Natural killer cell (primary cell): ENCODE results near the gene ARL15. TPM values are rescaled to one million over a fixed set of nuclear protein-coding genes. Genes with fewer than 3 reads are reported as not detected.

Source experiments
- ATAC-seq, 3 donors: fragments of 150-1000 bp in 2 of 3; fragments of 200-7000 bp in 1 of 3; cut with Tn5 transposase; 1 replicate in 1 of 3; 2 replicates in 2 of 3; pipeline ENCODE4 v1.10.0; 2021; ENCODE audit warnings: mild to moderate bottlenecking in 2 of 3, moderate library complexity in 2 of 3
- DNase-seq, 2 donors: peaks; one replicate each; pipeline versions ENCODE4 v3.0.0 to v3.0.0-alpha.2; 2013 to 2021; ENCODE audit warnings: mixed read lengths in 1 of 2
- H3K27ac ChIP-seq: one replicate; pipeline ENCODE4 v1.5.1; 2013; ENCODE audit warnings: mild to moderate bottlenecking, low read length
- H3K27me3 ChIP-seq: one replicate; pipeline ENCODE4 v1.6.1; 2013; ENCODE audit warnings: low read length; ENCODE audit not compliant: control insufficient read depth, insufficient read depth
- H3K36me3 ChIP-seq: one replicate; pipeline ENCODE4 v1.6.1; 2013; ENCODE audit warnings: low read length; ENCODE audit not compliant: control insufficient read depth, insufficient read depth
- H3K4me1 ChIP-seq: one replicate; pipeline ENCODE4 v1.6.1; 2013; ENCODE audit warnings: low read length; ENCODE audit not compliant: control insufficient read depth, insufficient read depth
- H3K4me3 ChIP-seq: one replicate; pipeline ENCODE4 v1.5.1; 2013; ENCODE audit warnings: low read length
- H3K9me3 ChIP-seq: one replicate; pipeline ENCODE4 v1.6.1; 2013; ENCODE audit warnings: low read length; ENCODE audit not compliant: control insufficient read depth, insufficient read depth
- H3K27ac Mint-ChIP-seq, 2 donors: one replicate each; pipeline ENCODE4 v1.8.0; 2022; ENCODE audit warnings: mild to moderate bottlenecking in 2 of 2, mixed read lengths in 2 of 2, moderate library complexity in 1 of 2
- H3K27me3 Mint-ChIP-seq, 2 donors: one replicate each; pipeline ENCODE4 v1.8.0; 2022; ENCODE audit warnings: low read depth in 2 of 2, mixed read lengths in 2 of 2
- H3K36me3 Mint-ChIP-seq: one replicate; pipeline ENCODE4 v1.8.0; 2022; ENCODE audit warnings: mixed read lengths
- H3K4me1 Mint-ChIP-seq, 2 donors: one replicate each; pipeline ENCODE4 v1.8.0; 2022; ENCODE audit warnings: mixed read lengths in 2 of 2
- H3K4me3 Mint-ChIP-seq: one replicate; pipeline ENCODE4 v1.8.0; 2022; ENCODE audit warnings: mild to moderate bottlenecking, moderate library complexity, mixed read lengths
- H3K9me3 Mint-ChIP-seq, 2 donors: one replicate each; pipeline ENCODE4 v1.8.0; 2022; ENCODE audit warnings: mixed read lengths in 2 of 2
- WGBS: methylation state at CpG from one replicate; pipeline ENCODE4 v1.1.7; 2013; ENCODE audit warnings: missing lambda C conversion rate; ENCODE audit not compliant: insufficient coverage; 5-methylcytosine and 5-hydroxymethylcytosine counted together
- intact Hi-C: fragments of 100-400 bp; cut with micrococcal nuclease; formaldehyde crosslinking; loops from one replicate; pipeline ENCODE4 v1.14.2; 2022
- total RNA-seq, 4 donors: library from RNA; stranded (reverse); fragments of 120-200 nt in 1 of 4; gene quantifications; one replicate each; pipeline versions ENCODE4 v1.2.3 to v1.2.4, GENCODE V29; 2013 to 2022
- TF ChIP-seq, protein P1 (sequence below): fragments of 200-600 bp; IDR thresholded peaks from one replicate; pipeline ENCODE4 v1.8.0; 2022; ENCODE audit warnings: antibody characterized with exemption

The ARL15 gene
- total RNA-seq, 3 donors from 2014 or later (not counting 1 experiment from before 2014, with no cell fraction given), result 28.9 to 35.1 (median 33.1) TPM

GRCh38 chr5:54227759-54228158, 82.6 kb downstream of the ARL15 start:
- Mint-ChIP-seq H3K27me3 (no peaks in the 10 kb centered on the region), H3K36me3 (no peaks in the 10 kb centered on the region), H3K4me3 (no peak overlapping the region), H3K9me3 (no peaks in the 10 kb centered on the region), H3K27ac (no peak overlapping the region), H3K4me1 (peaks cover 46 to 47% of the 10 kb centered on the region in 2 donors)
- no peak overlapping the region for H3K27ac ChIP-seq
- no peak overlapping the region for H3K4me3 ChIP-seq
- H3K27me3 ChIP-seq, result no peaks in the 10 kb centered on the region
- ATAC-seq (no peak), DNase-seq (no peak)
- H3K36me3 ChIP-seq, result no peaks in the 10 kb centered on the region
- no peaks in the 10 kb centered on the region for H3K4me1 ChIP-seq
- intact Hi-C loops, result loop anchor here (10.0 kb wide), 1 partner anchor 753 kb away; no protein-coding TSS in a partner anchor
- WGBS, result 90% methylated on average over 1 of the region's 1 CpG
- H3K9me3 ChIP-seq, result no peaks in the 10 kb centered on the region
- TF ChIP-seq, protein P1, sequence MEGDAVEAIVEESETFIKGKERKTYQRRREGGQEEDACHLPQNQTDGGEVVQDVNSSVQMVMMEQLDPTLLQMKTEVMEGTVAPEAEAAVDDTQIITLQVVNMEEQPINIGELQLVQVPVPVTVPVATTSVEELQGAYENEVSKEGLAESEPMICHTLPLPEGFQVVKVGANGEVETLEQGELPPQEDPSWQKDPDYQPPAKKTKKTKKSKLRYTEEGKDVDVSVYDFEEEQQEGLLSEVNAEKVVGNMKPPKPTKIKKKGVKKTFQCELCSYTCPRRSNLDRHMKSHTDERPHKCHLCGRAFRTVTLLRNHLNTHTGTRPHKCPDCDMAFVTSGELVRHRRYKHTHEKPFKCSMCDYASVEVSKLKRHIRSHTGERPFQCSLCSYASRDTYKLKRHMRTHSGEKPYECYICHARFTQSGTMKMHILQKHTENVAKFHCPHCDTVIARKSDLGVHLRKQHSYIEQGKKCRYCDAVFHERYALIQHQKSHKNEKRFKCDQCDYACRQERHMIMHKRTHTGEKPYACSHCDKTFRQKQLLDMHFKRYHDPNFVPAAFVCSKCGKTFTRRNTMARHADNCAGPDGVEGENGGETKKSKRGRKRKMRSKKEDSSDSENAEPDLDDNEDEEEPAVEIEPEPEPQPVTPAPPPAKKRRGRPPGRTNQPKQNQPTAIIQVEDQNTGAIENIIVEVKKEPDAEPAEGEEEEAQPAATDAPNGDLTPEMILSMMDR, result no peak

DNA sequence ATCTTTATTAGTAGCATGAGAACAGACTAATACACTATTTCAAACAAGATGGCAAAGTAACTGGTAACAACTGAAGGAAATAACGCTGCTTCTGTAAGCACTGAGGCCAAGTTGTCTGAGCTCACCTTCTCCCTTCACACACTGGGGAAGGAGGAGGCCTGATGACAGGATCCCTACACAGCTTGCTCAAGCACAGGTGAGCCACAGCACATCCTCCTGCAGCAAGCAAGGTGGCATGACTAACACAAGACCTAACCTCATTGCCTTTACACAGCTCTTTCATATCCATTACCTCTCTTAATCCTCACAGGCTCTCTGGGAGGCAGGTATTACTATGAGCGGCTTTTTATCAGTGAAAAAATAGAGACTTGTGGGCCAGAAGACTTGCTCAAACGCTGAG, 83.3 kb downstream of the ARL15 start:
- no peak overlapping the region for H3K27ac ChIP-seq
- WGBS, result 94% methylated on average over 3 of the region's 3 CpGs
- ATAC-seq, result no peak
- Mint-ChIP-seq H3K4me3 (no peak overlapping the region), H3K4me1 (peaks cover 44 to 46% of the 10 kb centered on the region in 2 donors), H3K27me3 (no peaks in the 10 kb centered on the region), H3K36me3 (no peaks in the 10 kb centered on the region), H3K27ac (no peak overlapping the region), H3K9me3 (no peaks in the 10 kb centered on the region)
- DNase-seq, result no peak
- no peaks in the 10 kb centered on the region for H3K36me3 ChIP-seq
- intact Hi-C loops, result loop anchor here (10.0 kb wide), 1 partner anchor 752 kb away; no protein-coding TSS in a partner anchor
- no peaks in the 10 kb centered on the region for H3K4me1 ChIP-seq
- TF ChIP-seq, protein P1, result no peak
- H3K27me3 ChIP-seq, result no peaks in the 10 kb centered on the region
- H3K9me3 ChIP-seq, result no peaks in the 10 kb centered on the region
- H3K4me3 ChIP-seq, result no peak overlapping the region

DNA sequence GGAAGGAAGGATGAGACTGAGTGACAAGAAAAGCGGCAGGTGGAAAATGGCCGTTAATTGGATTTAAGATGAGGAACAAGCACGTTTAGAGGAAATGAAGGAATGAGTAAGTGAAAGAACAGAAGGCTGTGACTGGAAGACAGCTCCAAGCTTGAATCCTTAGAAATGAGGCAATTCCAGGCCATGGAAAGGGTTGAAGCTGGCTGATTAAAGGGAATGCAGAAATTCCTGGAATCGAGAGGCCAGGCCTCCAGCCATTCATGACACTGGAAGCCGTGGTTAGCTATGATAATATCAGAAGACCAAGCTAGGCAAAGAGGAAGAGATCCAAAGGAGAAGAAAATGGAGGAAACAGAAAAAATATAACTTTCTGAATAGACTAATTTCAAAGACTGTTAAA, 84.2 kb downstream of the ARL15 start:
- Histone ChIP-seq H3K27me3 (no peaks in the 10 kb centered on the region), H3K9me3 (no peaks in the 10 kb centered on the region), H3K4me1 (no peaks in the 10 kb centered on the region), H3K27ac (no peak overlapping the region), H3K4me3 (no peak overlapping the region), H3K36me3 (no peaks in the 10 kb centered on the region)
- TF ChIP-seq, protein P1, result no peak
- Mint-ChIP-seq H3K36me3 (no peaks in the 10 kb centered on the region), H3K4me1 (peaks cover 41 to 42% of the 10 kb centered on the region in 2 donors), H3K27ac (no peak overlapping the region), H3K27me3 (no peaks in the 10 kb centered on the region), H3K4me3 (no peak overlapping the region), H3K9me3 (no peaks in the 10 kb centered on the region)
- intact Hi-C loops, result loop anchor here (10.0 kb wide), 1 partner anchor 751 kb away; no protein-coding TSS in a partner anchor
- no peak for ATAC-seq
- no peak for DNase-seq
- WGBS, result 90% methylated on average over 5 of the region's 5 CpGs
